GDM1 (cell line): ENCODE results near the gene PAGE2B.
"Not testable (repeated sequence)": the region's sequence is repeated elsewhere in the genome, so short reads cannot be mapped to it uniquely, and the experiment has no call there.

Experiments
- DNase-seq: peaks from one replicate; lab custom pipeline; 2025; lab: John Stamatoyannopoulos, UW

PAGE2B gene, protein sequence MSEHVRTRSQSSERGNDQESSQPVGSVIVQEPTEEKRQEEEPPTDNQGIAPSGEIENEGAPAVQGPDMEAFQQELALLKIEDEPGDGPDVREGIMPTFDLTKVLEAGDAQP

DNA sequence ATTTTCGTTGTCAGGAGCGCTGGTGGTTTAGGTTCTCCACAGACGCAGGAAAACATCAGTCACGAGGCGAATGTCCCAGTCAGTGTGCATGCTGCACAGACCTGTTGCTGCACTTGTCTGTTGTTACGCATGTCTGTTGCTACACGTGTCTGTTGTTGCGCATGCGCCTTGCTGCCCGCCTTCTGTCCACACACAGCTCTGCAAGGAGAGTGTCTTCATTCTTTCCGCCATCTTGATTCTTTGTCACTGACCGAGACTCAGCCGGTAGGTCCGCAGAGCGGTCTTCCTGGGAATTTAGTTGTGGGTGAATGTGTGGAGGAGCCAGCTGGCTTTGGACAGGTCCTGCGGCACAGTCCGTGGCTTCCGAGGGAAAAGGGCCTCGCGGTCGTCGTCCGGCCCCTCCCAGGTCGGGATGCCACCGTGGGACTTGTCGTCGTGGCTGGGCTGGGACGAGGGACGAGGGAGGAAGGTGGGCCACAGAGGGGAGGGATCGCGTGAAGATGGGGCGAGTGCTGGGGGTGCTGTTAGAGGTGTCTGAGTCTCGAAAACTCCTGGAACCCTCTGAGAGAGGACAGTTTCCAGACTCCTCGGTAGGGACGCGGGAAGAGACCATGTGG lies at the start of gene PAGE2B:
Gene PAGE2B (plus strand): TSS at position 180 of the 617 bp plus-strand sequence. CDS start 1,012 bp downstream, outside the sequence.
- DNase-seq, result no peak

DNA sequence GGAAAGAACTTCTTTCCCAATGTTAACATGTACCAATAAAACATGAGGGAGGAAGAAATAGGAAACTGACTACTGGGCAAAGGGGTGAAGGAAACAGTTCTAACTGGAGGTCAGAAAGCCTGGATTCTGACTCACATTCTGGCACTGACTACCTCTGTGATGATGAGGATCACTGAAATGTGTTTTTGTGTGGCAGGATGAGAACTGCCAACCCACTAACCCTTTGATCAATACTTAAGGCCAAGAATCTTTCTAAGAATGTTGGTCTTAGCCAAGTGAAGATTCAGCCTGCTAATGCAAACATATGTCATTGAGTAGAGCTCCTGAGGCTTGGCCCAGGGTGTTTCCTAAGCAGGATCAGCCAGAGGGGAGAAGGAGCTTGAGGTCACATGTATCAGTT lies 48.7 kb upstream of the PAGE2B start:
- DNase-seq, result no peak

DNA sequence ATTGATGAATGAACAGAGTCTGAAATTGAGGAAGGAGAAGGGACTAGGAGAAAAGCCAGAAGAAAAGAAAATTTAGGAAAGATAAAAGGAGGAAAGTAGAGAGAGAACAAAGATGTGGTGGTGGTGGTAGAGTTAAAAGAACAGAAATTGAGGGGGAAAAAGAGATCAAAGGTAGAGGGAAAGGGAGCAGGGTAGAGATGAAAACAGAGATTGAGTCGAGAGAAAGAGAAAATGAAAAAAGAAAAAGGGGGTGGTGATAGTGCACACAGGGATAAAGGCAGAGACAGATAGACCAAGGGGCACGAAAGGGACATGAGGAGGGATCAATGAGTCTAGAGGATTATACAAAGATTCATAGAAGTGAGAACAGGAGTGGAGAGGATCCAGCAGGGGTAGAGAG lies 48.0 kb upstream of the PAGE2B start:
- no peak for DNase-seq

DNA sequence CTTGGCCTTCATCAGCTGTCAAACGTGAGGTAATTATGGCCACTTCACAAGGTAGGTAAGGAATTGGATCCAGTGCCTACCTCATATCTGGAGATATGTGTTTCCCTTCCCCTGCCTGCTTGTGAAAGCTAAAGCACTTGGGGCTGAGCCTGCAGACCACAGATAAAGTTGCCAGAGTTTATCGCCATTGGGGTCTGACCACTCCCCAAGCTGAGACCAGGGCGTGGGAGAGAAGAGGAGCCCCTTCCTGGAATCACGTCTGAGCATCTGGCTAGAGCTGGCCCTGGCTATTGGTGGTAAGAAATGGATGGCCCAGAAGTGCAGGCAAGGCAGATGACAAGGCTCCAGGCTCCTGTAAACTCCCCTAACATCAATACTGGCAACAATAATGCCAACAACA lies 46.8 kb upstream of the PAGE2B start:
- DNase-seq, result no peak

DNA sequence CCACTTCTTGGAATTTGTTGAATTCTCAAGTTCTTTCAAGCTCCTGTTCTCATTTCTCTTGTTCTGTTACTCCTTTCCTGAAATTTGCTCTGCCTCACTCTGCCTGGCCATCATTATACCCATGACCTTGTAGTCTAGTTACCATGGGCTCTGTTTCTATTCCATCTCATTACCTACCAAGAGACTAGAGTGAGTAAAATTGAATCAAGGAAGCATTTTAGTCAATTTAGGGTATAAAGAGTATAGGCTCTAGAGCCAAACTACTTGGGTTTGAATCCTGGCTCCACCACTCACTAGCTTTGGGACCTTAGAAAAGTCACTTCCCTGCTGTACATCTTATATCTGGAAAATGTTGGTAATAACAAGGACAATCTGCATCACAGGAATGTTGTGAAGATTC lies 46.2 kb upstream of the PAGE2B start:
- DNase-seq, result no peak

DNA sequence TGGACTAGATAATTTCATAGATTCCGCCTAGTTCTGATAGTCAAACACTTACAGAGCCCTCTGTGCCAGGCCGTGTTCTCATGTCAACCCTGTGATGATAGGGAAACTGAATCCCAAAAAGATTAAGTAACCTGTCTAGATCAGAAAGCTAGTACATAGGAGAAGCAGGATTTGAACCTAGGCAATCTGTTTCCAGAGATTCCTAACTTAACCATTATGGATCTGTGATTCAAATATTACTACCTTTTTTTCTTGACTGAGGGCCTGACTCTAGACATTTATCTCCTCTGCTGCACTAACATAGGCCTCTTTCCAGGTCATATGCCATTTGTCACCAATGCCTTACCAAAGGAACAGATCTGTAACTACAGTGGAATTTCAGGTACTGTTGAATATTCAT lies 45.5 kb upstream of the PAGE2B start:
- no peak for DNase-seq

DNA sequence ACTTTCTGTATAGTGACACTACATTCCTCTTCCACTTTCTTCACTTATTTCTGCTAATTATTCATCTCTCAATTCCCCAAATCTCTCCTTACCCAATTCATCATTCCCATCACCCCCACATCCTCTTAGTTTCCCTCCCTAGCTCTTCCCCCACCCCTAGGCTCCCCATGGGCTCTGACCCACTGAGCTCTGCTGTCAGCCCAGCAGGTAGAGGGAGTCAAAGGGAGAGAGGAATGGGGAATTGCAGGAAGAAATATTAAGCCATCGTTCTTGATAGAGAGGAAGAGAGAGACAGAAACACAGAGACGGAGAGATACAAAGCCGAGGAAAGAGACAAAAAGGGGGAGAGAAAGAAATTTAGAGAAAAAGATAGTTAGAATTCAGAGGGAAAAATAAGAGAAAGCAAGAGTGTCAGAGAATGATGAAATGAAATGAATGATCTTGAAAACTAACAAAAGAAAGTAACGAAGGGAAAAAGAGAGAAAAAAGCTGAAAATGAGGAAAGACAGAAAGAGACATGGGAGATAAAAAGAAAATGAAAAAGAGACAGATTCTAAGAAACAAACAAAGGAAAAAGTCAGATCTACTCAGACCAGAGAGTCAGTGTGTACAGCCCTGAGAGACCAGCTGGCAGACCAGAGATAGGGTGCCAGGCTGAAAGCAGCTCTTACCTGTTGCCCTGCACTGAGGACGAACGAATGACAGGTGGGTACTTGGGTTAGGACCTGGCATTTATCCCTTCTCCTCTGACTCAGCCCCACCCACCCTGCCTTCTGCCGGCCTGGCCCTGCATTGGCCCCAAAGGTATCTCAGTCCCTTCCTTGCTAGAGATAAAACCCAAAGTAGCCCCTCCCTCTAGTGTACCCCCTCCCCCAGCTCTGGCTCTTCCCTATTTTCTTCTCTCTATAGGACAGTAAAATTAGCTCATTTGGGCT lies 44.3 kb upstream of the PAGE2B start, which contains the start of gene ALAS2:
Gene ALAS2 (minus strand): TSS at position 707 of the 935 bp plus-strand sequence. CDS start 4,977 bp downstream, outside the sequence.
- no peak for DNase-seq

DNA sequence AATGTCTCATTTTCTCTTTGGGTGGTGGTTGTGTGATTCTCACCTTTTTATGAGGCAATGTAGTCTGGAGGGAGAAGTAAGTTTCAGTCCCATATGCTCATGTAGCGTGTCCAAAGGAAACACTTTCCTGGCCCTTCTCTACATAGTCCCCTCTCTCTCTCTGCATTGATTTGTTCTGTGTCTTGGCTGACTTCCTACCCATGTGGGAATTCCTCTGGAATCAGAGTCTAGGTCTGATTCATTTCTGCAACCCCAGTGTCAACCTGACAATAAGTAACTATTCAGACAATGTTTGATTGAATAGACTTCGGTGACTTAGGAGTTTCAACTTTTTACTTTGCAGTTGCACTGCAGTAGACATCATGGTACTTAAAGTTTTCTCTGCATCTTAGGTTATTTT lies 41.4 kb upstream of the PAGE2B start:
- DNase-seq, result no peak

DNA sequence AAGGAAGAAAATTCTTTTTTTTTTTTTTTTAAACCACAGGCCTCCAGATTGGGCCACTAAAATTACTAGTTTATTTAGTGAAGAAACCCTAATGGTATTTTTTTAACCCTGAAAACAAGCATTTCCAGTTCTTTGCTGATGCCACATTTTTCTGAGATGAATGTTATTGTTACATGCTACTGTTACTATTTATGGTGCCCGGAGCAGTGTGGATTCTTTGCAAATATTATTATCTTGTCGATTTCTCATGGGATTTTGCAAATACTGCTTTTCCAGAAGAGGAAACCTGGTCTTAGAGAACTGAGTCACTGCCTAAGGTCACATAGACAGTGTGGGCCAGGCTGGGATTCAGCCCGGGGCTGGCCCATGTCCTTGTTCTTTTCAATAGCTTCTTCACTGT lies 35.4 kb upstream of the PAGE2B start:
- DNase-seq, result no peak

DNA sequence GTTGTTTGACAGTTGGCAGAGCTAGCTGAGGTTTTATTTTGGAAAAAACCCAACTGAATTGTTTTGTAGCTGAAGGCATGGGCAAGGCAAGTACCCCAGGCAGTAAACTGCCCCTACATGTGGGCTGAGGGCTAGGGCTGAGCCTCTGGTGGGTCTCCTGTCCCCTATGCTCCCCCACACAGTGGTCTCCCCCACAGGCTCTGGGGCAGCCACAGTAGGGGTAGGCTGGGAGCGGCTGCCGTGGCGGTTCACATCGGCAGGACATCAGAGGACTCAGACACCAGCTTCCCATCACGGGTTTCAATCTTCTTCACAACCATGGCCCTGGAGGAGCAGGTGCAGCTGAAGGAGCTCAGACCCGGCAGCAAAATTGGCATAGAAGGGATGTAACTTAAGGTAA lies 33.3 kb upstream of the PAGE2B start:
- no peak for DNase-seq

DNA sequence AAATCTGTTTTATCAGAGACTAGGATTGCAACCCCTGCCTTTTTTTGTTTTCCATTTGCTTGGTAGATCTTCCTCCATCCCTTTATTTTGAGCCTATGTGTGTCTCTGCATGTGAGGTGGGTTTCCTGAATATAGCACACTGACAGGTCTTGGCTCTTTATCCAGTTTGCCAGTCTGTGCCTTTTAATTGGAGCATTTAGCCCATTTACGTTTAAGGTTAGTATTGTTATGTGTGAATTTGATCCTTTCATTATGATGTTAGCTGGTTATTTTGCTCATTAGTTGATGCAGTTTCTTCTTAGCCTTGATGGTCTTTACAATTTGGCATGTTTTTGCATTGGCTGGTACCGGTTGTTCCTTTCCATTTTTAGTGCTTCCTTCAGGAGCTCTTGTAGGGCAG lies 24.2 kb upstream of the PAGE2B start:
- DNase-seq, result not testable (repeated sequence)

DNA sequence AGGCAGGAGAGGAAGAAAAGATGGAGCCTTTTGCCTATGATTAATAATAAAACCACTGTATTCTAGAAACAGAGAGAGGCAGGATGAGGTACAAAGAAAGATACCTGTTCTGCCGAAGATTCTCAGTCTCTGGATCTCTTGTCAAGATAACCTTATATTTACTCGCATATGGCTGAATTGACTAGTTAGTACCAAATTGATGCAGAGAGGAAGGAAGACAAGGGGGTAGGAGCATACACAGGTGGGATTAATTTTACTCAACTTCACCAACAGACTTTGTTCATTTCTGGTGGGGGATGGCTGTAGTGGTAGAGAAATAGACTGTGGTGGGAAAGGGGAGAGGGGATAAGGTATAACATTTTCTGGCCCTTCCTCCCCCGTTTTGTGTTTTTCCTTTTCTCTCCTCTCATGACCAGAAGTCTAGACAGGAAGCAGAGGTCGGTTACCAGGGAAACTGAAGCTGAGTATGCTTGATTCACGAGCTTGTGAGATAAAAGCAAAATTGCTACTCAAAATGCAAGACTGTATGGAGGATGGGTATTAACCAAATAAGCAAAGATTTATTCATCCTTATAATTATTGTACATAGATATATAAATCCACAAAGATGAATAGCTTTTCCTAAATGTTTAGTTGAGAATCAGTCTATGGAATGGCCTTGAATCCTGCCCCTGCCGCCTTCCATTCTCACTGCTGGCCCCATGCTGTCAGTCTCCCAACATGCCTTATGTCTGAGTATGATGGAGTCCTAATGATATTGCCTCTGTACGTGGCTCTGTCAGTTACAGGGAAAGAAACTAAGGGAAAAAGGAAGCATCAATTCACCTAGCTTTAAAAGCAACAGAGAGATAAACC lies 17.8 kb upstream of the PAGE2B start:
- no peak for DNase-seq

DNA sequence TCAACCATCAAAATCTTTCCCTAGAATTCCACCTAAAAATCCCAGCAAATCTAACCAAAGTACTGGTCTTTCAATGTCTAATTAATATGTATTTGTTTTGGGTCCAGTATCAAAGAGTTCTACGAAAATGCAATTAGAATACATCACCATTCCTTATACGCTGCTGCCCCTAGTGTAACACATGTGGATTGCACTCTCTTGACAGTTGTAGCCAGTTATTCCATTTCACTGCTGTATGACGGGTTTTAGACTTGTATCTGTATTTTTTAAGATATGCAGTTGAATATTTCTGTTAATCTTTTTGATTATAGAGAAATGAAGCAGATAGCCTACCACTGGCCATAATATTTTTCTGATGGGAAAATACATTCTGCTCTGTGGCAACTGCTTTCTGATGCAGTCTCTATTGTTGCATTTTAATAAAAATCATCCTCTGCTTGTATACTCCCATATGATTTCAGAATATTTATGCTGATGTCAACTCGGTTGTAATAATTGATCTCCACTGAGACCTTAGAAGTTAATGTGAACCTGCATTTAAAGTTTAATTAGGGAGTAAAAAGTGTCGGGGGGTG lies 17.1 kb upstream of the PAGE2B start:
- DNase-seq, result peak; percentile 1

DNA sequence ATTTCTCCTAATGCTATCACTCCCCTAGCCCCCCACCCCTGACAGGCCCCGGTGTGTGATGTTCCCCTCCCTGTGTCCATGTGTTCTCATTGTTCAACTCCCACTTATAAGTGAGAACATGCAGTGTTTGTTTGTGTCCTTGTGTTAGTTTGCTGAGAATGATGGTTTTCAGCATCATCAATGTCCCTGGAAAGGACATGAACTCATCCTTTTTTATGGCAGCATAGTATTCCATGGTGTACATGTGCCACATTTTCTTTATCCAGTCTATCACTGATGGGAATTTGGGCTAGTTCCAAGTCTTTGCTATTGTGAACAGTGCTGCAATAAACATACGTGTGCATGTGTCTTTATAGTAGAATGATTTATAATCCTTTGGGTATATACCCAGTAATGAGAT lies 7.7 kb upstream of the PAGE2B start:
- not testable (repeated sequence) for DNase-seq

DNA sequence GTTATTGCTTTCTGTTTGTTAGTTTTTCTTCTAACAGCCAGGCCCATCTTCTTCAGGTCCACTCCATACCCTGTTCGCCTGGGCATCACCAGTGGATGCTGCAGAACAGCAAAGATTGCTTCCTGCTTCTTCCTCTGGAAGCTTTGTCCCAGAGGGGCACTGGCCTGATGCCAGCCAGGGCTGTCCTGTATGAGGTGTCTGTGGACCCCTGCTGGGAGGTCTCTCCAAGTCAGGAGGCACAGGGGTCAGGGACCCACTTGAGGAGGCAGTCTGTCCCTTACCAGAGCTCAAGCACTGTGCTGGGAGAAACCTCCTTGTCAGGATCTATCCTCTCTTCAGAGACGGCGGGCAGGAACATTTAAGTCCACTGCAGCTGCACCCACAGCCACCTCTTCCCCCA lies 2.5 kb upstream of the PAGE2B start:
- no peak for DNase-seq

DNA sequence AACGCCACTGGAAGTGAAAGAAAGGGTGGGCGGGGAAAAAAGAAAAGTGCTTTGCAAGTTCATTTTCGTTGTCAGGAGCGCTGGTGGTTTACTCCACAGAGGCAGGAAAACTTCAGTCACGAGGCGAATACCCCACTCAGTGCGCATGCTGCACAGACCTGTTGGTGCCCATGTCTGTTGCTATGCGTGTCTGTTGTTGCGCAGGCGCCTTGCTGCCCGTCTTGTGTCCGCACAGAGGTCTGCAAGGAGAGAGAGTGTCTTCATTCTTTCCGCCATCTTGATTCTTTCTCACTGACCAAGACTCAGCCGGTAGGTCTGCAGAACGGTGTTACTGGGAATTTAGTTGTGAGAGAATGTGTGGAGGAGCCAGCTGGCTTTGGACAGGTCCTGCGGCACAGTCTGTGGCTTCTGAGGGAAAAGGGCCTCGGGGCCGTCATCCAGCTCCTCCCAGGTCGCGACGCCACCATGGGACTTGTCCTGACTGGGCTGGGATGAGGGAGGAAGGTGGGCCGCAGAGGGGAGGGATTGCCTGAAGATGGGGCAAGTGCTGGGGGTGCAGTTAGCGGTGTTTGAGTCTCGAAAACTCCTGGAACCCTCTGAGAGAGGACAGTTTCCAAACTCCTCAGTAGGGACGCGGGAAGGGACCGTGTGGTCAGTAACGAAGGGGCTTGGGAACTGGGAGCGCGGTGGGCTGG lies 14.1 kb downstream of the PAGE2B start, which contains the start of gene PAGE2:
Gene PAGE2 (plus strand): TSS at position 224 of the 695 bp plus-strand sequence. CDS start 1,003 bp downstream, outside the sequence.
- no peak for DNase-seq

DNA sequence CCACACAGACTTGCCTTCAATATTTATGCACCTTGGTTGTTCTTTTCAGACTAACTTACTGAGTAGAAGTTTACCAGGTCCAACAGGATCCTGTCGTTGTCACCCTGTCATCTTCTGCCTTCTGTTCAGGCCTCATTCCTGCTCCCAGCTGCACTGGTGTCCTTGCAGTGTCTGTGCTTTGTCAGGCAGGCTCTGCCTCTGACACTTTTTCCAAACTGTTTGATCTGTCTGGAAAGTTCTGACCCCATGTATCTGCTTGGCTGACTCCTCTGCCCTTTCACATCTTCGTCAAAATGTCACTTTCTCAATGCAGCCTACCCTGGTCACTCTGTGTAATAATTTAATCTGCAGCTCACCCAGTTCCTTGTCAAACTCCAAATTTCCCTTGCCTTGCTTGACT lies 23.9 kb downstream of the PAGE2B start:
- DNase-seq, result no peak

DNA sequence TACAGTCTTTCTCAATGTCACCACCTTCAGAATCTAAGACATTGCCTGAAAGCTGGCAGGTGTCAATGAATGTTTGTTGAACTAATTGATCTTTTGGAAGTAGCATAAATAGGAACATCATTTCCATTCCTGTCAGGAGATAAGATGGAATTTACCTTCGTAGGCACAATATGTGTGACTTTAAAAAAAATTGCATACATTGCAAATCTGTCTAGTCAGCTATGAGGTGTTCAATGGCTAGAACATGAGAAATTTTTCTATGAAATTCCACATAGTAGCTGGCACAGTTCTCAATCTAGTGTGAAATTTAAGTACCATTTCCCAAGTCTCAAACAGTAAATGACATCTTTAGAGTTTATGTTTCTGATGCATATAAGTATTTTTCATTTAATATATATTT lies 24.3 kb downstream of the PAGE2B start:
- no peak for DNase-seq

DNA sequence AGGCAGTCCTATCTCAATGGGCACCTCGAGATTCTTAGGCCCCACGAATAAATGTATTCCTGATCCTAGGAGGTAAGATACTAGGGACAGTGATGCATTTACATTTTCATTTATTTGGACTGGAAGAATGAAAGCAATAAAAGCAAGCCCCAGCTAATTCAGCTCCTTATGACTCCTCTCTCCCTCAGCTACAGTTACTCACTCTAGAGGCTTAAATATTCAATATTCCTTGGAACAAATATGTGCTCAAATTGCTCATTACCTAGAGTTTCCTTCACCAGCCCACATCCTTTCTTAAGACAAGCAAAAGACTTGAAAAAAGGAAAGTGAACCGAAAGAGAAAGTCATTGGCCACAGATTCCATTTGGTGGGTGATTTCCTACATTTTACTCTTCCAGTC lies 27.9 kb downstream of the PAGE2B start:
- DNase-seq, result no peak

DNA sequence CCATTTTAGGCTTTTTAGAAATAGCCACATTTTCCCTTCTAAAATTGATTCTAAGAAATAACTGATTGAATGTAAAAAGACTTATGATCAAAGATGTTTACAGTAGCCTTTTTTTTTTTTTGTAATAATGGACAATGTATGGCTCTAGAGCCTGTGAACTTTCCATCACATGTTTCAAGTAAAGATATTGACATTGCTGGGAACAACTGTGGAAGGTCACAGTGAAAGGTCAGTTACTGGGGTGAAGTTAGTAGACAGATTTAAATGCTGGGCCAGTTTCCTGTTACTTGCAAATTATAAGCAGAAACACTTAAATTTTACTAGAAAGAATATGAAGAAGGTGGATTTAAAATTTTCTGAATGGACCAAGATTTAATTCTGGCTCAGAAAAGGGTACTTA lies 32.4 kb downstream of the PAGE2B start:
- no peak for DNase-seq

DNA sequence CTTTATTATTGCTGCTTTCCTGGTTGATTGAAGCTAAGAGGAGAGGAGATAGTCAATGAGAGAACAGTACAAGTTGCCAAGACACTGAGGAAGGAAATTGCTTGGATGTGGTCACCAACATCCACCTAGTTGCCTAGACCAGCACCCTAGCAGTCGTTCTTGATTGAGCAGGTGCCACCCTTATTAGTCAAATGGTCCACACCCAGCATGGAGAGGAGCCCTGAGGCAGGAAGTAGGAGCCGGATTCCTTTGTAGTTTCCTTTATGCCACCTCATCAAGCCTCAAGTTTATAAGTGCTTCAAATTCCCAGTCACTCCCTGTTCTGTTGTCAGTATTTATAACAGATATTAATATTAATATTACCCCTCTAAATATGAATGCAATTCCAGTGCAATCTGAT lies 33.1 kb downstream of the PAGE2B start:
- no peak for DNase-seq
